CD4-positive, alpha-beta T cell treated with Interleukin-12 subunit alpha and Interleukin-12 subunit beta, for 1 hour (primary cell): ENCODE measurements around the gene ASIP.
A peak's percentile ranks its signal among the peaks of the same experiment; 100 is the strongest.
"Not testable (repeated sequence)": the region's sequence is repeated elsewhere in the genome, so short reads cannot be mapped to it uniquely, and the experiment has no call there.

Source experiments
- DNase-seq: peaks from one replicate; pipeline ENCODE4 v3.0.0-alpha.2; 2020

The ASIP gene

GRCh38 chr20:34240693-34241615 is at the start of gene ASIP:
Gene ASIP, plus strand, starts transcription at chr20:34241423. Its CDS starts 18,952 bp downstream, at chr20:34260375.
- DNase-seq, result no peak

GRCh38 chr20:34193051-34193450 is 48.2 kb upstream of the ASIP start:
- no peak for DNase-seq

- DNase-seq, result no peak
Measured at GRCh38 chr20:34199183-34199582, 42.0 kb upstream of the ASIP start.

GRCh38 chr20:34200023-34200422 is 41.2 kb upstream of the ASIP start:
- DNase-seq, result no peak

- no peak for DNase-seq
Measured at GRCh38 chr20:34201531-34201930, 39.7 kb upstream of the ASIP start.

- peak; percentile 1 for DNase-seq
Measured at GRCh38 chr20:34205172-34205880, 35.9 kb upstream of the ASIP start.

GRCh38 chr20:34209111-34209510 is 32.1 kb upstream of the ASIP start:
- no peak for DNase-seq

- no peak for DNase-seq
Measured at GRCh38 chr20:34210271-34210670, 31.0 kb upstream of the ASIP start.

GRCh38 chr20:34211591-34211990 is 29.6 kb upstream of the ASIP start:
- no peak for DNase-seq

- DNase-seq, result no peak
Measured at GRCh38 chr20:34213213-34213612, 28.0 kb upstream of the ASIP start.

GRCh38 chr20:34215711-34216381 is 25.4 kb upstream of the ASIP start:
- peak; percentile 17 for DNase-seq

GRCh38 chr20:34216382-34216742 is 24.9 kb upstream of the ASIP start:
- DNase-seq, result no peak

GRCh38 chr20:34220561-34220960 is 20.7 kb upstream of the ASIP start:
- no peak for DNase-seq

- DNase-seq, result no peak
Measured at GRCh38 chr20:34222208-34222607, 19.0 kb upstream of the ASIP start.

GRCh38 chr20:34224251-34224650 is 17.0 kb upstream of the ASIP start:
- DNase-seq, result not testable (repeated sequence)

GRCh38 chr20:34231634-34232033 is 9.6 kb upstream of the ASIP start:
- no peak for DNase-seq

GRCh38 chr20:34232494-34233087 is 8.6 kb upstream of the ASIP start:
- DNase-seq, result no peak

GRCh38 chr20:34233687-34234086 is 7.5 kb upstream of the ASIP start:
- no peak for DNase-seq

GRCh38 chr20:34235875-34236274 is 5.3 kb upstream of the ASIP start:
- no peak for DNase-seq

GRCh38 chr20:34237942-34238341 is 3.3 kb upstream of the ASIP start:
- DNase-seq, result no peak

- no peak for DNase-seq
Measured at GRCh38 chr20:34240121-34240520, 1.1 kb upstream of the ASIP start.

- DNase-seq, result not testable (repeated sequence)
Measured at GRCh38 chr20:34242015-34242414, 792 bp downstream of the ASIP start.

GRCh38 chr20:34242879-34243278 is 1.7 kb downstream of the ASIP start:
- DNase-seq, result no peak
